ENCODE data around the gene ERCC6L.

DNA sequence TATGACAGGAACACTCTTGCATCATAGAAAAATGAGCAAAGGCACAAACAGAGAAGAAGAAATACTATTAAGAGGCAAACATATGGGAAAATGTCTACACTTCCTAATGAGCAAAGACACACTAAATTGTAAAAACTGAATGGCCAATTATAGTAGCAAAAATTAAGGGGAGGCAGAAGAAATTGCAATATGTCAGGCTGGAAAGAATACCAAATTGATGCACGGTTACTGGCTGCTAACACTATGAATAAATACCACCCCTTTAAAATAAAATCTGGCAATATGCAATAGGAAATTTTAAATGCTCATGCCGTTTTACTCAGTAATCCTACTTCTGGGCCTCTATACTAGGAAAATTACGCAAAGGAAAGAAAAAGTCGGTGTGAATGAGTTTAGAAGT lies 73.3 kb downstream of the ERCC6L start:
- TF ChIP-seq, protein P1, sequence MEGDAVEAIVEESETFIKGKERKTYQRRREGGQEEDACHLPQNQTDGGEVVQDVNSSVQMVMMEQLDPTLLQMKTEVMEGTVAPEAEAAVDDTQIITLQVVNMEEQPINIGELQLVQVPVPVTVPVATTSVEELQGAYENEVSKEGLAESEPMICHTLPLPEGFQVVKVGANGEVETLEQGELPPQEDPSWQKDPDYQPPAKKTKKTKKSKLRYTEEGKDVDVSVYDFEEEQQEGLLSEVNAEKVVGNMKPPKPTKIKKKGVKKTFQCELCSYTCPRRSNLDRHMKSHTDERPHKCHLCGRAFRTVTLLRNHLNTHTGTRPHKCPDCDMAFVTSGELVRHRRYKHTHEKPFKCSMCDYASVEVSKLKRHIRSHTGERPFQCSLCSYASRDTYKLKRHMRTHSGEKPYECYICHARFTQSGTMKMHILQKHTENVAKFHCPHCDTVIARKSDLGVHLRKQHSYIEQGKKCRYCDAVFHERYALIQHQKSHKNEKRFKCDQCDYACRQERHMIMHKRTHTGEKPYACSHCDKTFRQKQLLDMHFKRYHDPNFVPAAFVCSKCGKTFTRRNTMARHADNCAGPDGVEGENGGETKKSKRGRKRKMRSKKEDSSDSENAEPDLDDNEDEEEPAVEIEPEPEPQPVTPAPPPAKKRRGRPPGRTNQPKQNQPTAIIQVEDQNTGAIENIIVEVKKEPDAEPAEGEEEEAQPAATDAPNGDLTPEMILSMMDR (optimal IDR thresholded peaks at IDR 0.05 in 1 of 3, IDR thresholded peaks at IDR 0.05 in 1 of 3, conservative IDR thresholded peaks at IDR 0.05 in 1 of 3; ENCODE audit: extremely low read depth in 1 of 3, insufficient read depth in 2 of 3, low read length in 3 of 3) = no peak
- TF ChIP-seq EZH2 (IDR thresholded peaks at IDR 0.05; ENCODE audit: low read length) = no peak

Measured in keratinocyte (primary cell).